Prostate gland (tissue), 2 donors: ENCODE data around the gene SLC28A3.

Experiments
- POLR2A ChIP-seq: fragments of 450-650 bp; IDR thresholded peaks from one replicate; pipeline ENCODE4 v1.6.1; 2016; ENCODE audit warnings: antibody characterized with exemption, mild to moderate bottlenecking
- POLR2AphosphoS5 ChIP-seq: sonication (generic); formaldehyde crosslinking; IDR thresholded peaks from one replicate; pipeline ENCODE4 v1.6.1; 2017; ENCODE audit warnings: antibody characterized with exemption
- TF ChIP-seq, protein P1 (sequence below), 4 experiments: fragments of 200-600 bp in 2 of 4; fragments of 450-650 bp in 2 of 4; sonication (generic) in 2 of 4; IDR thresholded peaks; 1 replicate in 3 of 4; 2 replicates in 1 of 4; pipeline ENCODE4 v1.5.1; 2016 to 2019; ENCODE audit warnings: antibody characterized with exemption in 4 of 4, mild to moderate bottlenecking in 2 of 4, moderate library complexity in 2 of 4

- TF ChIP-seq POLR2A (no peak), POLR2AphosphoS5 (no peak)
- TF ChIP-seq, protein P1, sequence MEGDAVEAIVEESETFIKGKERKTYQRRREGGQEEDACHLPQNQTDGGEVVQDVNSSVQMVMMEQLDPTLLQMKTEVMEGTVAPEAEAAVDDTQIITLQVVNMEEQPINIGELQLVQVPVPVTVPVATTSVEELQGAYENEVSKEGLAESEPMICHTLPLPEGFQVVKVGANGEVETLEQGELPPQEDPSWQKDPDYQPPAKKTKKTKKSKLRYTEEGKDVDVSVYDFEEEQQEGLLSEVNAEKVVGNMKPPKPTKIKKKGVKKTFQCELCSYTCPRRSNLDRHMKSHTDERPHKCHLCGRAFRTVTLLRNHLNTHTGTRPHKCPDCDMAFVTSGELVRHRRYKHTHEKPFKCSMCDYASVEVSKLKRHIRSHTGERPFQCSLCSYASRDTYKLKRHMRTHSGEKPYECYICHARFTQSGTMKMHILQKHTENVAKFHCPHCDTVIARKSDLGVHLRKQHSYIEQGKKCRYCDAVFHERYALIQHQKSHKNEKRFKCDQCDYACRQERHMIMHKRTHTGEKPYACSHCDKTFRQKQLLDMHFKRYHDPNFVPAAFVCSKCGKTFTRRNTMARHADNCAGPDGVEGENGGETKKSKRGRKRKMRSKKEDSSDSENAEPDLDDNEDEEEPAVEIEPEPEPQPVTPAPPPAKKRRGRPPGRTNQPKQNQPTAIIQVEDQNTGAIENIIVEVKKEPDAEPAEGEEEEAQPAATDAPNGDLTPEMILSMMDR (IDR thresholded peaks at IDR 0.05): no peak
Measured at GRCh38 chr9:84264307-84265029, 76.1 kb downstream of the SLC28A3 start.
